Gastroesophageal sphincter (tissue), 3 donors: Measurements from ENCODE around the gene TBC1D7.

Experiments
- CTCF ChIP-seq, 4 experiments: fragments of 200-600 bp in 2 of 4; fragments of 450-650 bp in 2 of 4; sonication (generic) in 1 of 4; IDR thresholded peaks; one replicate each; pipeline ENCODE4 v1.5.1; 2017 to 2019; ENCODE audit warnings: antibody characterized with exemption in 4 of 4, mild to moderate bottlenecking in 2 of 4, moderate library complexity in 2 of 4
- EP300 ChIP-seq: sonication (generic); formaldehyde crosslinking; IDR thresholded peaks from one replicate; pipeline ENCODE4 v1.6.1; 2017; ENCODE audit warnings: antibody characterized with exemption, mild to moderate bottlenecking
- POLR2A ChIP-seq, 2 donors: fragments of 450-650 bp; IDR thresholded peaks; one replicate each; pipeline ENCODE4 v1.6.1; 2017; ENCODE audit warnings: antibody characterized with exemption in 2 of 2, mild to moderate bottlenecking in 2 of 2, moderate library complexity in 1 of 2
- POLR2AphosphoS5 ChIP-seq: sonication (generic); formaldehyde crosslinking; IDR thresholded peaks from one replicate; pipeline ENCODE4 v1.6.1; 2017; ENCODE audit warnings: antibody characterized with exemption

- TF ChIP-seq POLR2A (IDR thresholded peaks at IDR 0.05): no peak
- no peak for TF ChIP-seq CTCF (IDR thresholded peaks at IDR 0.05)
- TF ChIP-seq POLR2AphosphoS5: no peak
- no peak for TF ChIP-seq EP300
Measured at GRCh38 chr6:13357551-13358075, 29.3 kb upstream of the TBC1D7 start.
